ENCODE data around the gene FHL2.
"Not testable (repeated sequence)": the region's sequence is repeated elsewhere in the genome, so short reads cannot be mapped to it uniquely, and the experiment has no call there.

Gene FHL2

DNA sequence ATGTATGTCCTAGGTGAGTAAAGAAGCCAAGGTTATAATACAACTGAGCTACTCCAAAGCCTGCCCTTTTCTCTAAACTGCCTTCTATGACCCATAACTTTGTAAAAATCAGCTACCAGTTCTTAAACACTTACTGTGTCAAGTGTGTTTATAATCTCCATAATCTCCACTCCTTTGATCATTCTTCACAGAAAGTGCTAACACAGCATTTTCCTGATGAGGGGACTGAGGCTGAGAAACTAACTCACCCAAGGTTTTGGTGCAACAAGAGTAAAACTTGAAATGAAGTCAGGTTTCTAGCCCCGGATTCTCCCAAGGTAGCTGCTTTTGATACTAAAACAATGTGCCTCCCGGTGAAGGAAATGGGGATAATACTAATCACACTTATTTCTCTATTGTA is 63.4 kb downstream of the FHL2 start:
- no peak for FAIRE-seq

DNA sequence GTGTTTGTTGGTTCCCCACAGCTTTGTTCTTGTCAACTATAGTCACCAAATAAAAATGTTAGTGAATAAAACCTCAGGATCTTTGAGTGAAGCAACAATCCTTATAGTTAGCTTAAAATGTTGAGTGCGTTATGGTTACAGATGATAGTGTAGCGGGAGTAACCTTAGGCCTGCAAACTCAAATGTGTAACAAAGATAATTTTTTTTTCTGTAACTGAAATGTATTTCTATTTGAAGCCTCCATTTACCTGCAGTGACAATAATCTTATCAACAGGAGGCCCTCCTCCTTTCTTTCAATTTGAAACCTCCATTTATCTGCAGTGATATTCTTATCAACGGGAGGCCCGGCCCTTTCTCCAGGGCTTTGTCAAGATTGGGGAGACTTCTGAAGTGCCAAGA is 64.6 kb downstream of the FHL2 start:
- FAIRE-seq, result no peak

DNA sequence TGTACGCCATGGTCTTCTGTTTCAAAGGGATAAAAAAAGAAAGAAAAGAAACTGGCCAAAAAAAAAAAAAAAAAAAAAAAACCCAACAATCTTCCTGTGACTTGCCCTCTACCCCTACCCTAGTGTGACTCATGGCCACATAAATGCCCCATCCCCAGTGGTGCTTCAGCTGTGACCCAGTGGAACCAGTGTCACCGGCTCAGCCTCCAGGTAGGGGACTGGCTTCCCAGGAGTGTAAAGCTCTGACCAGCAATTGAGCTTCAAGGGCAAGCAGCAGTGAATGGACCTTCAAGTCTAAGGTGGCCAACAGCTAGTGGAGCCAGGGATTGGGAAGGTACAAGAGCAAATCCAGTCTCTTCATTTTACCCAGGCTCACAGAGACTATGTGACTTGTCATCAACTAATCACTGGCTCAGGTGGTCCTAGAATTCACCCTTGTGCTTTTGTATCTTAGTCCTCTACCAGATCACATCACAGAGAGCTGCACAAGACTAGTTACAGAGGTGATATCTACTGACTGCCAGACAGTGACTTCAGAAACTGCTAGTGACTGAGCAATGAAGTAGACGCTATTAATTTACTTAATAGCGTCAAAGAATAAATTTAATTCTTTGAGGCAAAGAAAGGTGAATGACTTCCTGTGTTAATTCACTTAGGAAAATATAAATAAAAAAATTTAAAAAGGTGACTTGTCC is 68.0 kb downstream of the FHL2 start:
- no peak for FAIRE-seq

DNA sequence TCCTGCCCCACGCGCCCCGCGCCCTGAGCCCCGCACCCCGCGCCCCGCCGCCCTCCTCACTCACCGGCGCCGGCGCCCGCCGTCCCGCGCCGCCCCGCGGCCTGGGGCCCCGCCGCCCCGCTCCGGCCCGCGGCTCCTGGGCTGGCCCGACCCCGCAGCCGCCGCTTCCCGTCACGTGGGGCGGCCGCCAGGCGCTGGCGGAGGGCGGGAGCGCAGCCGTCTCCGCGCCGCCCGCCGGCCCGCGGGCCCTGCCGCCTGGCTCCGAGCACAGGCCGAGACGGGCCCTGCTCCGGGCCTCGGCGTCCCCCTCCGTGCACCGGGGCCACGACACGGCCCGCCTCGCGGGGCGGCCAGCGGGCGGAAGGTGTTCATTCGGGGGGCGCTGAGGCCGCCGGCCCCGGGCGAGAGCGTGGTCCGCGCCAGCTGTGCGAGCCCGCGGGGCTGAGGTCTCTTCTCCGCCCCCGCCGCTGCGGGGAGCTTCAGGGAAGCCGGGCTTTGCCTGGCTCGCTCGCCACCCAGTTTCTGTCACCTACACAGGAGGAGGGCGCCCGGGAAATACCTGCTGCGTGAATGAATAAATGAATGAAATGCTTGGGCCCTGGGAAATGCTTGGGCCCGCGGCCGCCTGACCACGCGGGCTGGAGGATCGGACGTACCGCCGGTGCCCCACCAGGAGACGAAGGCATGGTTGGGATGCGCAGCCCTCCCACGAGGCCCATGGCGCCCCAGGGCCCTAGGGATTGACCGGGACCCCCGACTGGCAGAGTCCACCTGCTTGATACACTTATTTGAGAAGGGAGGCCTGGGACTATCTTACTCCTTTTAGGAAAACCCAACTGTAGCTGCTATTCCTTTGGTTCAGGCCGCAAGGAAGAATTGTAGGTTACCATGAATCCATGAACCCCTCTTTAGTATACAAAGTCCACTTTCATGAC is 69.0 kb downstream of the FHL2 start, which contains the start of gene TGFBRAP1:
TGFBRAP1 (minus strand) TSS at position 175 of the 935 bp plus-strand sequence. CDS start 21,434 bp downstream, outside the sequence.
- FAIRE-seq, result no peak

DNA sequence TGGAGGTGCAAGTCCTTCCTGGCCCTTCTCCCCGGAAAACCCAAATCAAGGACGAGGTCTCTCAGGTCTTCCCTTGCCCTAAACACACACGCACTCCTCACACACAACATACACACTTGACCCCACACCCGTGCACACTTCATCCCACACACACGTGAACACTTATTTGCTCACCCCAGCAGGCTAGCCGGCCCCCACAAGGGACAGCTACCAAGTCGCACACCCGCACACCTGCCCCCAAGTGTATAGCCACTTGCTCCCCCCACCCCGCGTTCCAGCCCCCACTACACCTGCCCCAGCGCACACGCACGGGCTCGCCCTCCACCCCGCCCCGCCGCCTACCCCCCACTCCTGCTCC is 69.7 kb downstream of the FHL2 start:
- FAIRE-seq, result no peak

DNA sequence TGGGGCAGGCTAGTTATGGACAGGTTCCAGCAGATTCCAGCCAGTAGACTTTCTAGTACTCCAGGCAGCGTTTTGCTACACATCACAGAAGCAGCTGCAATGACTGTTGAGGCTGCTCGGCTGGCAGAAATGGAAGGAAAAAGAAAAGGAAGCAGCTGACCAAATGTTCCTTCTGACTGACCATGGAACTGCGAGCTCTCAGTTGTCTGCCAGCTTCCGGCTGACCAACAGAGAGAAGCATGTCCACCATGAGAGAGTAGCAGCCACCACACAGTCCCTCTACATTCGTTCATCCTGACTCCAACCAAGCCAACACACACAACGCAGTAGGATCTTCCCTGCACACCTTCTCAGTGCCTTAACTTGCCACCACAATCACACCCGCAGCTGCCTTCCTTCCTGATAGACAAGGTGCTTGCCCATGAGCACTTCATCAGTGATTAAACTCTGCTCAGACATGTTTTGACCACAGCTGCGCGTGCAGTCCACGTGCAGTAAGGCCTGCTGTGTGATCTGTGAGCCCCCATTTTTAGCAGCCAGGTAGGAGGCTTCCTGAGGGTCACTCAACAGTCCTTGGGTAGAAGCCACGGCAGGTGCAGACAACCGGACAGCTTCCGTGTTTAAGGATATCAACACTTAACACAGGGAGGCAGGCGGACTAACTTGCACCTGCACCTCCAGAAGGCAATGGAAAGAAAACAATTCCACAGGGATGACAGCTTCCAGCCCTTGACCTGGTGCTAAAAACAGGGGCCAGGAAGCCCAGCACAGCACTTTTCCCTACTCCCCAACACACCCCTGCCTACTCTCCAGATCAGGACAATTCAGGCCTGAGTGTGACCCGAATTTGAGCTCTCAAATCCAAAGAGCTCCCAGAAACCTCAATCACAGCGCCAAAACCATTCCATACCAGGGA is 70.3 kb downstream of the FHL2 start:
- no peak for FAIRE-seq

DNA sequence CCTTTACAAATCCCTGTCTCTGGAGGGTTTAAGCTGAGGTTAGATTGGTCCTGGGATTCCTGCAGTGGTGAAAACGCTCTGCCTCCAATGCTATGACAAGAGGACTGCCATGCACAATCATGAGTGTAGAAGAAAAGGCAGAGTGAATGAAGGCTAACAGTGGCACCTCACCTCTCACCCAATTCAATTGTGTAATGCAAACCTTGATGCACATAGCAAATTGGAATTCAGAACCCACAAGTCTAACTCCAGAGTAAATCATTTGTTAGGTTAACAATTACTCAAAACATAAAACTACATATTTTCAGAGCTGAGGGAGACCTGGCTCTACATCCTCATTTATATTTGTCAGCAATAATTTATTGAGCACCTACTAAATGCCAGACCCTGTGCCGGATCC is 71.2 kb downstream of the FHL2 start:
- no peak for FAIRE-seq

DNA sequence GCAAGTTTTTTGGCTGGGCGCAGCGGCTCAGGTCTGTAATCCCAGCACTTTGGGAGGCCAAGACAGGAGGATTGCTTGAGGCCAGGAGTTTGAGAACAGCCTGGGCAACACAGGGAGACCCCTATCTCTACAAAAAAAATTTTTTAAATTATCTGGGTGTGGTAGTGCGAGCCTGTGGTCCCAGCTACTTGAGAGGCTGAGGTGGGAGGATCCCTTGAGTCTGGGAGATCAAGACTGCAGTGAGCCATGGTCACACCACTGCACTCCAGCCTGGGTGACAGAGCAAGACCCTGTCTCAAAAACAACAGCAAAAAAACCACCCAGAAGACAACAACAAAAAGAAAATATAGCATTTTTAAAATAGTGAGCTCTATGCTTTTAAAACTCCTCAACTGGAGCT is 71.6 kb downstream of the FHL2 start:
- not testable (repeated sequence) for FAIRE-seq

DNA sequence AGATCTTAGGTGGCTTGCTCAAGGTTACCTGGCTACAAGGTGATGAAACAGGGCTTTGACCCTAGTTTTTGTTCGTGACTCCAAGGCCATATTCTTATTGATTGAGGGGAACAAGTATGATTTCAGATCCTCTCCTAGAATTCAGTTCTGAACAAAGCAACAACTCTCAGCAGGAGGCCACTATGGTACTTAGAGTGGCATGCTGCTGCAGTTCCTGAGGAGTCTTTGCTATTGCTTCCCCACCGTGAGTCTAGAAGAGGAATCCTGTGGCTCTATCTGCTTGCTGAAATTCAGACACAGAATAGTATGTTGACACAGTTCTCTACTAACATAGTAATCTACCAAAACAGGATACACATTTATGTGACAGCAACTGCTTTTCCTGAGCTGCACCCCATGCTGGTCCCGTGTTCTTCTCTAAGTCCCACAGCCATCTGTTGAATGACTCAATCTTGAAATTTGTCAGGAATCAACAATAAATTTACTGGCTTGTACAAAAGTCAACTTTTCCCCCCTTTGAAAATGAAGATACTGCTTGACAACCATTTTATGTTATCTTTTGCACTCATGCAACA is 73.4 kb downstream of the FHL2 start:
- FAIRE-seq, result no peak

DNA sequence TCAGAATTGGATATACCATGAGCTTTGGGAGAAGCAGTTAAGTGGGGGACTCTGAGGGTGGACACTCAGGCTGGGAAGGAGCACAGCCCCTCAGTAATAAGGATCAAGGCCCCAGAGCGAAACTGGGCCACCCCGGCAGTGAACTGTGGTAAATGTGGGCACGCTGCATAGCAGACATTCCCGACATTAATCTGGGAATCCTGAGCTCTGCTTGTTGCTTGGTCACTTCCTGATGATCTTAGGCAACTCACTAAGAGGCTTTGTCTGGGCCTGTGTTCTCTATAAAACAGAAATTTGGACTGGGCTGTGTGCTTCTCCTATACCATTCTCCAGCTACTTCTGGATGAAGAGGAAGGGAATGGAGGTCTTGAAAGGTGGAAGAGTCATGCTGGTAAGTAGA is 74.1 kb downstream of the FHL2 start:
- peak; percentile 46 for FAIRE-seq

DNA sequence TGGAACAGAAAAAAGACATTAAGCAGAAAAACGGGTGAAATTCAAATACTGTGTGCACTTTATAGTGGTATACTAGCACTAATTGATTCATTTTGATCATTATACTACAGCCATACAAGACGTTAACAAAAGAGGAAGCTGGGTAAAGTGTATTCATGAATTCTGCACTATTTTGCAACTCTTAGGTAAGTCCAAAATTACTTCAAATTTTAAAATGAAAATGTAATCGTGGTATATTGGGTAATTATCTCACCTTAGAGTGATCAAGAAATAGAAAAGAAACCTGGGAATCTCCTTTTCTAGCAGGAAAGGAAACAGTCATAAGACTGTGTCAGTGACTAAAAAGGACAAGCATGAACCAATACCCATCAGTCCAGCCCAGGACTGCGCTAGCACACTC is 74.8 kb downstream of the FHL2 start:
- FAIRE-seq, result peak; percentile 33

DNA sequence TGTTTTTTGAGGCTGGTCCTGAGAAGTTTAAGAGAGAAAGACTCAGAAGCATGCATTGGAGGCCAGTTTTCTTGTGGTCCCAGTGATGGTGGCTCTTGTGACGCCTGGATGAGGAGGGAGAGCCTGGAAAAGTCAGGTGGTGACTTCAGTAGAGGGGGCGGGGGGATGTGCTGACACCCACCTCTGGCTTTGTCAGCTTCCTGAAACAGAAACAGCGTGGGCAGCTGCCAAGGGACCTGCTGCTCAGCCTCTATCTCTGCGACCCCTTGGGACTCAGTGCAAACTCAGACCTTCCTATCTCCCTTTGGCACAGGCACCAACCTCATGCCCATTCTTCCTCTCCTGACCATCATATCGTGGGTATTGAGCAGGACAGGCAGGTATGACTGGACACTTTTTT is 75.7 kb downstream of the FHL2 start:
- FAIRE-seq, result no peak

DNA sequence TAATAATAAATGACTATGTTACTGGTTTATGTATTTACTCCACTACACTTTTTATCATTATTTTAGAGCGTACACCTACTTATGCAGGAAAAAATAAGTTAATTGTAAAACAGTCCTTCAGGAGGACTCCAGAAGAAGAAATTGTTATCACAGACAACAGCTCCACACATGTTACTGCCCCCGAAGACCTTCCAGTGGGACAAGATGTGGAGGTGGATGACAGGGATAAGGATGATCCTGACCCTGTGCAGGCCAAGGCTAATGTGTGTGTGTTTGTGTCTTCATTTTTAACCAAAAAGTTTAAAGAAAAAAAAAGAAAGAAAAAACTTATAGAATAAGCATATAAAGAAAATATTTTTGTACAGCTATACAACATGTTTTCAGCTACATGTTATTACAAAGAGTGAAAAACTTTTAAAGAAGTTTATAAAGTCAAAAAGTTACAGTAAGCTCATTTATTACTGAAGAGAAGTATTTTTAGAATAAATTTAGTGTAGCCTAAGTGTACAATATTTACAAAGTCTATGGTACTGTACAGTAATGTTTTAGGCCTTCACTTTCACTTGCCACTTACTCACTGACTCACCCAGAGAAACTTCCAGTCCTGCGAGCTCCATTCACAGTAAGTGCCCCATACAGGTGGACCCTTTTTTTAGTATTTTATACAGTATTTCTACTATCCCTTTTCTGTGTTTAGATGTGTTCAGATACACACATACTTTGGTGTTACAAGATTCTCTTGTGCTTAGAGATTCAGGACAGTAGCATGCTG is 76.8 kb downstream of the FHL2 start:
- peak; percentile 34 for FAIRE-seq

DNA sequence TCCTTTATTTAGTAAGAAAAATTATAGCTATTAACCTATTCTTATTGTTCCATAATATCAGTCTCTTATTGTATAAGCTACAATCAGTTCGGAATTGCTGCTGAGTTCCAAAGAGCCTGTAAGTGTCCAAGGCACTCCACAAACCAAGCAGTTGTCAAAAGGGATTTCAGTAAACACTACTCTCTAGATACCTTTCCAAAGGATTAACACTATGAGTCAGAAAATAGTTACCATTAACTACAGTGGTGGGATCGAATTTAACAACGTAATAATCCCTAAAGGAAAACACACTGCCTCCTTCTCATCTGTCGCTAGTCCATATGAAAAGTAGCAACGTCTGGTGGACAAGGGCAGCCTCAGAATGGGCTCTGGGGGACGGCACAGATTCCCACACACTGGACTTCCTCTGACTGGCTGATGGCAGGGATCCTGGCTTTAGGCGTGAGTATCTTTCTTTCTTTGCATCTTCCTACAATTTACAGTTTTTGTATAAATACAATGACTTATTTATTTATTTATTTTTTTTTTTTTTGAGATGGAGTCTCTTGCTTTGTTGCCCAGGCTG is 78.1 kb downstream of the FHL2 start:
- FAIRE-seq, result peak; percentile 91

DNA sequence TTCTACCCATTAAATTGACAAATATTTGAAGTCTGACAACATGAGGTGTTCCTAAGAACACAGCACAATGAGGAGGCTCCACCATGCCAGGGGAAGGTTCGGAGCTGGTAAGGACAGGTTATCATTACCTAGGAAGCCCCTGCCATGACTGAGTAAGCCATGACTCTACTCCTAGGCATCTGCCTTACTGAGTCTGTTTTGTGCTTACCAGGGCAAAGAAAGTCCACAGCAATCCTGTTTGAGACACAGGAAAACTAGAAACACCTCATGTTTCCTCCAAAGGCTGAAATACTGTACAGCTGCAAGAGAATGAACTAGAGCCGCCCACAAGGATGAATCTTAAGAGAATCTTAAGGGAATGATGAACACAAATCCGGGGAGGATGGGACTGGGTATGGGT is 80.9 kb downstream of the FHL2 start:
- no peak for FAIRE-seq

DNA sequence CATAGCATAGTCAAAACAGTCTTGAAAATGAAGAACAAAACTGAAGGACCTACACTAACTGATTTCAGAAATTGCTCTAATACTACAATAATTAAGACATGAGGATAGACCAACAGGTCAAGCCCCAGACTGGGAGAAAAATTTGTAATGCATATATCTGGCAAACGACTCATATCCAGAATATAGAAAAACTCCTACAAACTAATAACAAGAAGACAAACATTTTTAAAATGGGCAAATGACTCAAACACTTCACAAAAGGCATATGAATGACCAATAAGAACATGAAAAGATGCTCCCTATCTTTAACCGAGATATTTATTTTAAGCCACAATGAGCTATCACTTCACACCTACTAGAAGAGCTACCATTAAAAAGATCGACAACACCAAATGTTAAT is 83.5 kb downstream of the FHL2 start:
- FAIRE-seq, result no peak

DNA sequence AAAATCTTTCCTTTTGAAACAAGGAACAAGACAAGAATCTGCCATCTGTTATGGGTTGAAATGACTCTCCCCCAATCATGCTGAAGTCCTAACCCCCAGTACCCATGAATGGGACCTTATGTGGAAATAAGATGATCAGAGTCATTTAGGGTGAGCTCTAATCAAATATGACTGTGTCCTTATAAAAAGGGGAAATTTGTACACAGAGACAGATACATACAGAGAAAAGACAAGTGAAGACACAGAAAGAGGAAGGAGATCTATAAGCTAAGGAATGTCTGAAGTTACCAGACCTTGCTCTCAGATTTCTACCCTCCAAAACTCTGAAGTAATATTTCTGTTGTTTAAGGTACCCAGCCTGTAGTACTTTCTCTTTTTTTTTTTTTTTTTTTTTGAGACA is 85.0 kb downstream of the FHL2 start:
- no peak for FAIRE-seq

Data from G401.6 (cell line).